ENCODE measurements around the gene TUBE1. TPM values are rescaled to one million over a fixed set of nuclear protein-coding genes. Genes with fewer than 3 reads are reported as not detected.

The TUBE1 gene
- total and polyA plus RNA-seq, 2 of the 4 experiments (the other 2 are of a cell fraction) = 7.9 to 8.6 TPM

DNA sequence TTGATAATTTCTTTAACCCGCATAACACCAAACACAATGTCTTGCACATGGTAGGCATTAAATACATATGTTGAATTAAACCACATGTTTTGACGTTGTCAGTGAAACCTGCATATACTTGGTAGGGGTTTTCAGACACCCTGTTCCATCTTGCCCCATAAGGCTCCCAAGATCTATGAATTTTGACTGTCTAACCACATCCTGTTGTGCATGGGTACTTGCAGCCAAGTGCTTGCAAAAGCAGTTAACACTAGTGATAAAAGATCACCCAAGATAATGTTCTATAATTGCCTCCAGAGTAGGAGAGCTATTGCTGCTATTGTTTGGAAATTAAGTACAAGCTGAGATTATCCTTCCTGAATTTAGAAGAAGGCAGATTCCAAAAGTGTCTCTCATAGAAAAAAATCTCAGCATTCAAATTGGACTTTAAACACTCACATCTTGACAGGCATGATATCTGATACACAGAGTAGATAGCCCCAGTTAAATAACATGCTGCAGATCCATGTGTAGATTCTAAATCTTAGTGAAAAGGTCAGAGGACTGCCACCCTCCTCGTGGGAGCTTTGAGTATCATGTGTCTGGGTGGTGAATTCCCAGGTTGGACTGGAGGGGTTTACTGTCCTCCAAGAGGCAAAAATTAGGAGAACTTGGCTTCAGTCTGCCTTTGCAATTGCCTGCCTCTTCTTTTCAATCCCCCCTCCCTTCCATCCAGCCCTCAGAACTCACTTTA, 59.2 kb downstream of the TUBE1 start:
- ATAC-seq (ENCODE audit: low read depth) = no peak
- DNase-seq = no peak
- Histone ChIP-seq H3K4me1 (ENCODE audit: control insufficient read depth, insufficient read depth, low read length) (no peaks in the 10 kb centered on the region), H3K4me3 (ENCODE audit: insufficient read depth, low read depth, low read length) (no peak overlapping the region), H3K79me1 (ENCODE audit: low read depth in 1 of 2, low read length in 2 of 2) (no peaks in the 10 kb centered on the region), H2AK5ac (ENCODE audit: low read depth, low read length) (no peak overlapping the region), H3K9me3 (ENCODE audit: control insufficient read depth, insufficient read depth, low read length) (peaks cover 3% of the 10 kb centered on the region), H3K18ac (ENCODE audit: low read depth, low read length) (no peak overlapping the region), H3K27me3 (ENCODE audit: control insufficient read depth, insufficient read depth, low read length) (peaks cover 13% of the 10 kb centered on the region), H3K4ac (ENCODE audit: low read depth, low read length) (no peak overlapping the region), H2AK9ac (replicated peaks; ENCODE audit: low read depth, low read length, poor library complexity) (no peak overlapping the region), H2BK120ac (ENCODE audit: low read depth, low read length) (no peak overlapping the region), H4K91ac (ENCODE audit: insufficient read depth, low read depth, low read length) (no peak overlapping the region), H2BK15ac (ENCODE audit: low read depth, low read length) (no peak overlapping the region), H2BK5ac (ENCODE audit: low read depth, low read length, poor library complexity, severe bottlenecking) (no peak overlapping the region), H2BK20ac (ENCODE audit: low read depth, low read length) (no peak overlapping the region), H3K23ac (ENCODE audit: low read depth, low read length) (no peak overlapping the region), H3K4me2 (ENCODE audit: low read depth, low read length) (no peak overlapping the region), H3K9ac (ENCODE audit: low read depth, low read length) (no peak overlapping the region), H3K14ac (replicated peaks; ENCODE audit: low read depth, low read length) (no peak overlapping the region), H3K9me1 (ENCODE audit: insufficient read depth, low read length) (0 out of 2 replicates have a peak, but pooled peaks cover 3% of the 10 kb centered on the region), H4K8ac (ENCODE audit: low read depth in 2 of 2, low read length in 2 of 2) (no peak overlapping the region), H3K56ac (ENCODE audit: extremely low read depth, insufficient read depth, low read length) (no peak overlapping the region), H4K20me1 (ENCODE audit: insufficient read depth, low read length) (no peaks in the 10 kb centered on the region), H4K5ac (ENCODE audit: low read depth, low read length) (no peak overlapping the region), H2AFZ (replicated peaks; ENCODE audit: low read length, poor library complexity) (no peak overlapping the region), H3K27ac (ENCODE audit: insufficient read depth, low read length) (no peak overlapping the region), H3K36me3 (ENCODE audit: control insufficient read depth, insufficient read depth, low read length) (no peaks in the 10 kb centered on the region)
- no CpG with 5 or more reads among the region's 3 CpGs for WGBS, 2 experiments (ENCODE audit: extremely low coverage in 2 of 2, insufficient read length in 1 of 2)
- POLR2A ChIA-PET (ENCODE audit: unreplicated experiment) = interaction anchor here (0.5 kb wide), 1 partner anchor 545 kb away, joined by 7 read pairs; the partner anchor contains the start of gene REV3L
- in situ Hi-C loops (cut with MboI; ENCODE audit: low sequenced_read_pairs) (loop anchor here (25.0 kb wide), 2 partner anchors 666 to 991 kb away; no protein-coding TSS in a partner anchor), intact Hi-C loops (cut with micrococcal nuclease) (no loop called here), dilution Hi-C loops (cut with HindIII; ENCODE audit: low sequenced_read_pairs, unreplicated experiment) (no loop called here)
- CTCF ChIA-PET = interaction anchor here (1.2 to 1.5 kb wide), 3 partner anchors 8 to 303 kb away, joined by 3 to 5 read pairs (median 3); no protein-coding TSS in a partner anchor
- no peak for TF ChIP-seq RCOR1 (IDR thresholded peaks at IDR 0.05; ENCODE audit: insufficient replicate concordance, low read length)
- TF ChIP-seq, protein P1, sequence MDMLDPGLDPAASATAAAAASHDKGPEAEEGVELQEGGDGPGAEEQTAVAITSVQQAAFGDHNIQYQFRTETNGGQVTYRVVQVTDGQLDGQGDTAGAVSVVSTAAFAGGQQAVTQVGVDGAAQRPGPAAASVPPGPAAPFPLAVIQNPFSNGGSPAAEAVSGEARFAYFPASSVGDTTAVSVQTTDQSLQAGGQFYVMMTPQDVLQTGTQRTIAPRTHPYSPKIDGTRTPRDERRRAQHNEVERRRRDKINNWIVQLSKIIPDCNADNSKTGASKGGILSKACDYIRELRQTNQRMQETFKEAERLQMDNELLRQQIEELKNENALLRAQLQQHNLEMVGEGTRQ (IDR thresholded peaks at IDR 0.05; ENCODE audit: low read depth, low read length) = no peak
- no peak for TF ChIP-seq RFX5 (IDR thresholded peaks at IDR 0.05; ENCODE audit: low read depth, low read length)
- no peak for TF ChIP-seq RAD21 (IDR thresholded peaks at IDR 0.05; ENCODE audit: low read length)
- no peak for TF ChIP-seq SMC3 (IDR thresholded peaks at IDR 0.05; ENCODE audit: low read depth, low read length)
- TF ChIP-seq POLR2A (IDR thresholded peaks at IDR 0.05; ENCODE audit: low read depth, low read length) = no peak
- no peak for TF ChIP-seq MAFK (IDR thresholded peaks at IDR 0.05; ENCODE audit: low read depth, low read length)
- TF ChIP-seq MXI1 (IDR thresholded peaks at IDR 0.05; ENCODE audit: borderline replicate concordance, low read depth, low read length) = no peak
- no peak for TF ChIP-seq BHLHE40 (IDR thresholded peaks at IDR 0.05; ENCODE audit: low read depth, low read length)
- TF ChIP-seq CEBPB (IDR thresholded peaks at IDR 0.05; ENCODE audit: low read depth, low read length) = no peak
- TF ChIP-seq FOS (IDR thresholded peaks at IDR 0.05; ENCODE audit: low read depth, low read length) = no peak
- TF ChIP-seq, protein P2, sequence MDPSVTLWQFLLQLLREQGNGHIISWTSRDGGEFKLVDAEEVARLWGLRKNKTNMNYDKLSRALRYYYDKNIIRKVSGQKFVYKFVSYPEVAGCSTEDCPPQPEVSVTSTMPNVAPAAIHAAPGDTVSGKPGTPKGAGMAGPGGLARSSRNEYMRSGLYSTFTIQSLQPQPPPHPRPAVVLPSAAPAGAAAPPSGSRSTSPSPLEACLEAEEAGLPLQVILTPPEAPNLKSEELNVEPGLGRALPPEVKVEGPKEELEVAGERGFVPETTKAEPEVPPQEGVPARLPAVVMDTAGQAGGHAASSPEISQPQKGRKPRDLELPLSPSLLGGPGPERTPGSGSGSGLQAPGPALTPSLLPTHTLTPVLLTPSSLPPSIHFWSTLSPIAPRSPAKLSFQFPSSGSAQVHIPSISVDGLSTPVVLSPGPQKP (IDR thresholded peaks at IDR 0.05; ENCODE audit: borderline replicate concordance, low read depth, low read length) = no peak
- no peak for TF ChIP-seq CHD1 (IDR thresholded peaks at IDR 0.05; ENCODE audit: low read depth, low read length)
- TF ChIP-seq, protein P3, sequence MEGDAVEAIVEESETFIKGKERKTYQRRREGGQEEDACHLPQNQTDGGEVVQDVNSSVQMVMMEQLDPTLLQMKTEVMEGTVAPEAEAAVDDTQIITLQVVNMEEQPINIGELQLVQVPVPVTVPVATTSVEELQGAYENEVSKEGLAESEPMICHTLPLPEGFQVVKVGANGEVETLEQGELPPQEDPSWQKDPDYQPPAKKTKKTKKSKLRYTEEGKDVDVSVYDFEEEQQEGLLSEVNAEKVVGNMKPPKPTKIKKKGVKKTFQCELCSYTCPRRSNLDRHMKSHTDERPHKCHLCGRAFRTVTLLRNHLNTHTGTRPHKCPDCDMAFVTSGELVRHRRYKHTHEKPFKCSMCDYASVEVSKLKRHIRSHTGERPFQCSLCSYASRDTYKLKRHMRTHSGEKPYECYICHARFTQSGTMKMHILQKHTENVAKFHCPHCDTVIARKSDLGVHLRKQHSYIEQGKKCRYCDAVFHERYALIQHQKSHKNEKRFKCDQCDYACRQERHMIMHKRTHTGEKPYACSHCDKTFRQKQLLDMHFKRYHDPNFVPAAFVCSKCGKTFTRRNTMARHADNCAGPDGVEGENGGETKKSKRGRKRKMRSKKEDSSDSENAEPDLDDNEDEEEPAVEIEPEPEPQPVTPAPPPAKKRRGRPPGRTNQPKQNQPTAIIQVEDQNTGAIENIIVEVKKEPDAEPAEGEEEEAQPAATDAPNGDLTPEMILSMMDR (conservative IDR thresholded peaks at IDR 0.05; ENCODE audit: low read depth, low read length) = no peak
- no TSS peak for BruUV-seq (replicated peaks)

All from IMR-90 (cell line).